PC-3 (cell line): ENCODE results near the gene PLEKHA5.

ENCODE experiments used
- CTCF ChIP-seq: fragments of 300-600 bp; sonication (generic); conservative IDR thresholded peaks from 2 replicates; pipeline ENCODE4 v1.5.1; 2017; ENCODE audit warnings: antibody characterized with exemption, low read depth, mild to moderate bottlenecking, low read length
- EZH2phosphoT487 ChIP-seq: fragments of 300-600 bp; sonication (generic); IDR thresholded peaks from 2 replicates; pipeline ENCODE4 v1.6.1; 2018; ENCODE audit warnings: mild to moderate bottlenecking, antibody characterized with exemption, low read length, borderline replicate concordance

- TF ChIP-seq CTCF: no peak; the same call in 1 of the 2 replicates
- TF ChIP-seq EZH2phosphoT487: no peak
Measured at GRCh38 chr12:19129486-19130223, at the start of gene PLEKHA5.
